ENCODE measurements around the gene FOXD3.

Gene FOXD3

GRCh38 chr1:63322114-63322943 lies at the start of gene FOXD3:
Gene FOXD3 (plus strand): TSS chr1:63322567. CDS start chr1:63323059, 492 bp downstream.
- no peak for DNase-seq

- DNase-seq: no peak
Measured at GRCh38 chr1:63272811-63273210, 49.6 kb upstream of the FOXD3 start.

- no peak for DNase-seq
Measured at GRCh38 chr1:63274371-63274770, 48.0 kb upstream of the FOXD3 start.

GRCh38 chr1:63274979-63275378 lies 47.4 kb upstream of the FOXD3 start:
- DNase-seq: no peak

GRCh38 chr1:63276624-63277023 lies 45.7 kb upstream of the FOXD3 start:
- no peak for DNase-seq

- DNase-seq: no peak
Measured at GRCh38 chr1:63277195-63278192, 44.9 kb upstream of the FOXD3 start.

- no peak for DNase-seq
Measured at GRCh38 chr1:63281753-63282152, 40.6 kb upstream of the FOXD3 start.

GRCh38 chr1:63289135-63289534 lies 33.2 kb upstream of the FOXD3 start:
- no peak for DNase-seq

- DNase-seq: no peak
Measured at GRCh38 chr1:63294803-63295594, 27.4 kb upstream of the FOXD3 start.

- no peak for DNase-seq
Measured at GRCh38 chr1:63304410-63304809, 18.0 kb upstream of the FOXD3 start.

GRCh38 chr1:63305043-63305442 lies 17.3 kb upstream of the FOXD3 start:
- no peak for DNase-seq

- no peak for DNase-seq
Measured at GRCh38 chr1:63307196-63307794, 15.1 kb upstream of the FOXD3 start.

- DNase-seq: no peak
Measured at GRCh38 chr1:63316598-63316983, 5.8 kb upstream of the FOXD3 start.

GRCh38 chr1:63316984-63317816 lies 5.2 kb upstream of the FOXD3 start:
- DNase-seq: no peak

GRCh38 chr1:63317817-63318152 lies 4.6 kb upstream of the FOXD3 start:
- DNase-seq: no peak

GRCh38 chr1:63318201-63318979 lies 4.0 kb upstream of the FOXD3 start:
- DNase-seq: no peak

- no peak for DNase-seq
Measured at GRCh38 chr1:63319046-63320021, 3.0 kb upstream of the FOXD3 start.

GRCh38 chr1:63320022-63320721 lies 2.2 kb upstream of the FOXD3 start:
- DNase-seq: no peak
